ENCODE data around the gene STPG4. TPM values are rescaled to one million over a fixed set of nuclear protein-coding genes. Genes with fewer than 3 reads are reported as not detected.
A peak's percentile ranks its signal among the peaks of the same experiment; 100 is the strongest.

The STPG4 gene
- polyA plus RNA-seq, 1 of the 3 experiments (the other 2 are of a cell fraction), result 0.20 TPM

DNA sequence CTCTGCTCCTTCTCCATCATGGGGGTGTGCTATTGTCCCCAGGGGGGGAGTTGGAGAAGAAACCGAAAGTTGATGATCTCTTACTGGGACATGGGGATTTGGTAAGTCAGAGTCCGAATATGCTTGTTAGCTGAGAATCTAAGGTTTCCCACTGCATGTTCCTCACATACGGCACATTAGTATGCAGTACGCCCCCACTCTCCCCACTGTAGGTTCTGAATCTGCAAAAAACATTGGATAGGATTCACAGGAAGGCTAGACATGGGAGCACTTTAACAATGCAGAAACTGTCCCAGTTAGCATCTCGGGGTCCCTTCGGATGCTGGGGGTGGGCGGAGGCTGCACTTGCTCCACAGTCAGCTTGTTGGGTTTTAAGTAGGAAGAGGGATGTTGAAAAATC, 102.3 kb downstream of the STPG4 start:
- peak overlapping the region in 1 of 2 experiments; percentile 74; a peak in 1 of 4 replicates for H3K27ac ChIP-seq (ENCODE audit: low read depth in 2 of 2, low read length in 1 of 2)
- H3K79me2 ChIP-seq (ENCODE audit: insufficient read depth), result peaks cover 2% of the 10 kb centered on the region; the same call in 1 of the 2 replicates
- no peak overlapping the region for H3K4me2 ChIP-seq
- peaks cover 25 to 63% of the 10 kb centered on the region in 2 experiments for H3K4me1 ChIP-seq (ENCODE audit: control insufficient read depth in 1 of 2, insufficient read depth in 2 of 2, low read depth in 1 of 2, low read length in 1 of 2)
- H3F3A ChIP-seq (replicated peaks; ENCODE audit: insufficient read depth), result peaks cover 16% of the 10 kb centered on the region
- no peak for DNase-seq
- H3K9me2 ChIP-seq, result no peaks in the 10 kb centered on the region
- H3K36me3 ChIP-seq (replicated peaks in 1 of 2; ENCODE audit: control insufficient read depth in 1 of 2, insufficient read depth in 2 of 2, low read length in 1 of 2), result peaks cover 14 to 19% of the 10 kb centered on the region in 2 experiments
- WGBS (ENCODE audit: low lambda C conversion rate), result 92% methylated on average over 7 of the region's 7 CpGs
- no peaks in the 10 kb centered on the region for H3K9me3 ChIP-seq
- no peaks in the 10 kb centered on the region for H3K27me3 ChIP-seq (ENCODE audit: insufficient read depth)
- H3K9ac ChIP-seq, result no peak overlapping the region
- CTCF ChIA-PET, result interaction anchor here (0.9 to 1.7 kb wide), 4 partner anchors 10 to 270 kb away, joined by 3 to 6 read pairs (median 4); no protein-coding TSS in a partner anchor
- POLR2A ChIA-PET, result interaction anchor here (0.6 kb wide), 1 partner anchor 32 kb away, joined by 3 read pairs; no protein-coding TSS in a partner anchor
- no peak overlapping the region for H3K4me3 ChIP-seq (ENCODE audit: low read depth in 2 of 2, low read length in 1 of 2)
- no peak overlapping the region for H2AFZ ChIP-seq (ENCODE audit: low read depth)
- TF ChIP-seq RCOR1 (IDR thresholded peaks at IDR 0.05; ENCODE audit: low read length) (no peak), FOSL2 (IDR thresholded peaks at IDR 0.05; ENCODE audit: borderline replicate concordance, low read depth) (no peak), USF1 (IDR thresholded peaks at IDR 0.05; ENCODE audit: borderline replicate concordance, low read depth) (no peak), FOXJ3 (CRISPR knock-in tag; IDR thresholded peaks at IDR 0.05) (no peak), POLR2AphosphoS5 (IDR thresholded peaks at IDR 0.05; ENCODE audit: low read depth, low read length) (no peak), CTCF (IDR thresholded peaks at IDR 0.05) (no peak), ELF1 (IDR thresholded peaks at IDR 0.05) (no peak), TCF12 (IDR thresholded peaks at IDR 0.05) (no peak), SMC3 (IDR thresholded peaks at IDR 0.05; ENCODE audit: low read depth, low read length) (no peak), EZH2phosphoT487 (IDR thresholded peaks at IDR 0.05; ENCODE audit: borderline replicate concordance, low read depth) (no peak), SIN3A (IDR thresholded peaks at IDR 0.05; ENCODE audit: borderline replicate concordance, low read depth, low read length) (no peak), EP300 (IDR thresholded peaks at IDR 0.05; ENCODE audit: borderline replicate concordance in 1 of 2, low read depth in 1 of 2, low read length in 1 of 2) (no peak), RXRA (IDR thresholded peaks at IDR 0.05; ENCODE audit: borderline replicate concordance, low read depth) (no peak), CHD2 (IDR thresholded peaks at IDR 0.05; ENCODE audit: low read length, partially characterized antibody) (no peak)
- TF ChIP-seq, protein P1, sequence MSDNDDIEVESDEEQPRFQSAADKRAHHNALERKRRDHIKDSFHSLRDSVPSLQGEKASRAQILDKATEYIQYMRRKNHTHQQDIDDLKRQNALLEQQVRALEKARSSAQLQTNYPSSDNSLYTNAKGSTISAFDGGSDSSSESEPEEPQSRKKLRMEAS (IDR thresholded peaks at IDR 0.05; ENCODE audit: low read depth), result no peak
- no peaks in the 10 kb centered on the region for H4K20me1 ChIP-seq (ENCODE audit: insufficient read depth)

- Histone ChIP-seq H3K9ac (no peak overlapping the region), H3K27me3 (ENCODE audit: insufficient read depth) (no peaks in the 10 kb centered on the region), H4K20me1 (ENCODE audit: insufficient read depth) (no peaks in the 10 kb centered on the region), H3F3A (replicated peaks; ENCODE audit: insufficient read depth) (peaks cover 11% of the 10 kb centered on the region), H3K4me1 (ENCODE audit: control insufficient read depth in 1 of 2, insufficient read depth in 2 of 2, low read depth in 1 of 2, low read length in 1 of 2) (peaks cover 12 to 60% of the 10 kb centered on the region in 2 experiments), H3K79me2 (ENCODE audit: insufficient read depth) (no peaks in the 10 kb centered on the region), H3K4me2 (no peak overlapping the region), H2AFZ (ENCODE audit: low read depth) (no peak overlapping the region), H3K9me2 (no peaks in the 10 kb centered on the region), H3K27ac (ENCODE audit: low read depth in 2 of 2, low read length in 1 of 2) (peak overlapping the region in 1 of 2 experiments; percentile 74; a peak in 2 of 4 replicates), H3K36me3 (replicated peaks in 1 of 2; ENCODE audit: control insufficient read depth in 1 of 2, insufficient read depth in 2 of 2, low read length in 1 of 2) (peaks cover 21 to 24% of the 10 kb centered on the region in 2 experiments), H3K9me3 (no peaks in the 10 kb centered on the region), H3K4me3 (ENCODE audit: low read depth in 2 of 2, low read length in 1 of 2) (no peak overlapping the region)
- CTCF ChIA-PET, result interaction anchor here (1.4 to 1.6 kb wide), 2 partner anchors 8 to 271 kb away, joined by 5 to 6 read pairs; no protein-coding TSS in a partner anchor
- no peak for DNase-seq
- POLR2A ChIA-PET, result no interaction called here
- WGBS (ENCODE audit: low lambda C conversion rate), result 99% methylated on average over 12 of the region's 12 CpGs
- TF ChIP-seq TCF12 (IDR thresholded peaks at IDR 0.05), result no peak
- no peak for TF ChIP-seq SIN3A (IDR thresholded peaks at IDR 0.05; ENCODE audit: borderline replicate concordance, low read depth, low read length)
- no peak for TF ChIP-seq FOXM1 (IDR thresholded peaks at IDR 0.05; ENCODE audit: low read depth)
- TF ChIP-seq MEF2A (IDR thresholded peaks at IDR 0.05; ENCODE audit: borderline replicate concordance, low read depth), result no peak
- TF ChIP-seq NRF1 (IDR thresholded peaks at IDR 0.05; ENCODE audit: low read depth, low read length), result no peak
- TF ChIP-seq ELF1 (IDR thresholded peaks at IDR 0.05), result no peak
- no peak for TF ChIP-seq RFX5 (IDR thresholded peaks at IDR 0.05; ENCODE audit: low read length)
- TF ChIP-seq EZH2phosphoT487 (IDR thresholded peaks at IDR 0.05; ENCODE audit: borderline replicate concordance, low read depth), result no peak
- TF ChIP-seq GABPA (IDR thresholded peaks at IDR 0.05; ENCODE audit: low read depth), result no peak
- TF ChIP-seq NFIC (IDR thresholded peaks at IDR 0.05; ENCODE audit: borderline replicate concordance), result no peak
- no peak for TF ChIP-seq TEAD4 (IDR thresholded peaks at IDR 0.05; ENCODE audit: borderline replicate concordance, insufficient read depth)
- no peak for TF ChIP-seq YY1 (IDR thresholded peaks at IDR 0.05; ENCODE audit: low read depth)
- TF ChIP-seq MXI1 (IDR thresholded peaks at IDR 0.05; ENCODE audit: low read depth, low read length), result no peak
- TF ChIP-seq POLR2AphosphoS5 (IDR thresholded peaks at IDR 0.05; ENCODE audit: low read depth, low read length), result no peak
- no peak for TF ChIP-seq RAD21 (IDR thresholded peaks at IDR 0.05; ENCODE audit: low read length)
- TF ChIP-seq, protein P2, sequence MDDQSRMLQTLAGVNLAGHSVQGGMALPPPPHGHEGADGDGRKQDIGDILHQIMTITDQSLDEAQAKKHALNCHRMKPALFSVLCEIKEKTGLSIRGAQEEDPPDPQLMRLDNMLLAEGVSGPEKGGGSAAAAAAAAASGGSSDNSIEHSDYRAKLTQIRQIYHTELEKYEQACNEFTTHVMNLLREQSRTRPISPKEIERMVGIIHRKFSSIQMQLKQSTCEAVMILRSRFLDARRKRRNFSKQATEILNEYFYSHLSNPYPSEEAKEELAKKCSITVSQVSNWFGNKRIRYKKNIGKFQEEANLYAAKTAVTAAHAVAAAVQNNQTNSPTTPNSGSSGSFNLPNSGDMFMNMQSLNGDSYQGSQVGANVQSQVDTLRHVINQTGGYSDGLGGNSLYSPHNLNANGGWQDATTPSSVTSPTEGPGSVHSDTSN (IDR thresholded peaks at IDR 0.05), result no peak
Measured at GRCh38 chr2:47051562-47051961, 103.5 kb downstream of the STPG4 start.

All from SK-N-SH (cell line).